CD4-positive, alpha-beta T cell treated with Interleukin-1 beta for 1 hour (primary cell): ENCODE results near the gene SPOCK2.

ENCODE experiments used
- DNase-seq, 2 donors: peaks; one replicate each; pipeline ENCODE4 v3.0.0-alpha.2; 2020 to 2022

SPOCK2 gene

GRCh38 chr10:72069751-72070526 lies 18.4 kb downstream of the SPOCK2 start:
- no peak for DNase-seq

GRCh38 chr10:72068901-72069446 lies 19.4 kb downstream of the SPOCK2 start:
- DNase-seq = no peak

GRCh38 chr10:72068126-72068765 lies 20.1 kb downstream of the SPOCK2 start:
- no peak for DNase-seq

- DNase-seq = no peak
These were observed 20.8 kb downstream of the SPOCK2 start for GRCh38 chr10:72067463-72068125.

GRCh38 chr10:72066318-72067284 lies 21.8 kb downstream of the SPOCK2 start:
- no peak for DNase-seq

- DNase-seq = no peak
These were observed 22.8 kb downstream of the SPOCK2 start for GRCh38 chr10:72065439-72066025.

- no peak for DNase-seq
These were observed 24.5 kb downstream of the SPOCK2 start for GRCh38 chr10:72063703-72064391.

GRCh38 chr10:72062832-72063702 lies 25.3 kb downstream of the SPOCK2 start:
- DNase-seq = no peak

GRCh38 chr10:72062382-72062781 lies 26.0 kb downstream of the SPOCK2 start:
- DNase-seq = no peak

GRCh38 chr10:72061930-72062329 lies 26.4 kb downstream of the SPOCK2 start:
- DNase-seq = no peak

GRCh38 chr10:72061491-72061890 lies 26.9 kb downstream of the SPOCK2 start:
- no peak for DNase-seq

GRCh38 chr10:72059843-72060822 lies 28.2 kb downstream of the SPOCK2 start:
- DNase-seq = no peak

- no peak for DNase-seq
These were observed 29.1 kb downstream of the SPOCK2 start for GRCh38 chr10:72058989-72059842.

- no peak for DNase-seq
These were observed 29.9 kb downstream of the SPOCK2 start for GRCh38 chr10:72058347-72058898.

GRCh38 chr10:72056932-72057751 lies 31.2 kb downstream of the SPOCK2 start:
- DNase-seq = no peak

GRCh38 chr10:72056113-72056512 lies 32.2 kb downstream of the SPOCK2 start:
- no peak for DNase-seq

- DNase-seq = no peak
These were observed 34.7 kb downstream of the SPOCK2 start for GRCh38 chr10:72053690-72054089.
